AG04449 (cell line): Measurements from ENCODE around the gene HNRNPLL.

Experiments
- CTCF ChIA-PET: fragments of 350-600 bp; formaldehyde crosslinking; extraction: SDS; loops from one replicate; lab custom pipeline; 2021; ENCODE audit warnings: antibody characterized with exemption; lab: Yijun Ruan, JAX
- POLR2A ChIA-PET: fragments of 400-600, 350-600 bp; formaldehyde crosslinking; extraction: SDS; loops from one replicate; lab custom pipeline; 2020; ENCODE audit warnings: antibody characterized with exemption, inconsistent platforms; lab: Yijun Ruan, JAX
- DNase-seq: peaks from one replicate; pipeline ENCODE4 v3.0.0-alpha.2; 2010; ENCODE audit warnings: low read depth, low spot score
- H3K4me3 ChIP-seq: 2 replicates; pipeline ENCODE4 v1.5.1; 2011; ENCODE audit warnings: low read depth, mild to moderate bottlenecking, control low read depth, low read length
- TF ChIP-seq, protein P1 (sequence below): IDR thresholded peaks from one replicate; pipeline ENCODE4 v1.5.1; 2011; ENCODE audit warnings: mild to moderate bottlenecking, moderate library complexity, low read length, control low read depth, inconsistent platforms; ENCODE audit not compliant: insufficient read depth; ENCODE audit errors: missing control alignments

The HNRNPLL gene

DNA sequence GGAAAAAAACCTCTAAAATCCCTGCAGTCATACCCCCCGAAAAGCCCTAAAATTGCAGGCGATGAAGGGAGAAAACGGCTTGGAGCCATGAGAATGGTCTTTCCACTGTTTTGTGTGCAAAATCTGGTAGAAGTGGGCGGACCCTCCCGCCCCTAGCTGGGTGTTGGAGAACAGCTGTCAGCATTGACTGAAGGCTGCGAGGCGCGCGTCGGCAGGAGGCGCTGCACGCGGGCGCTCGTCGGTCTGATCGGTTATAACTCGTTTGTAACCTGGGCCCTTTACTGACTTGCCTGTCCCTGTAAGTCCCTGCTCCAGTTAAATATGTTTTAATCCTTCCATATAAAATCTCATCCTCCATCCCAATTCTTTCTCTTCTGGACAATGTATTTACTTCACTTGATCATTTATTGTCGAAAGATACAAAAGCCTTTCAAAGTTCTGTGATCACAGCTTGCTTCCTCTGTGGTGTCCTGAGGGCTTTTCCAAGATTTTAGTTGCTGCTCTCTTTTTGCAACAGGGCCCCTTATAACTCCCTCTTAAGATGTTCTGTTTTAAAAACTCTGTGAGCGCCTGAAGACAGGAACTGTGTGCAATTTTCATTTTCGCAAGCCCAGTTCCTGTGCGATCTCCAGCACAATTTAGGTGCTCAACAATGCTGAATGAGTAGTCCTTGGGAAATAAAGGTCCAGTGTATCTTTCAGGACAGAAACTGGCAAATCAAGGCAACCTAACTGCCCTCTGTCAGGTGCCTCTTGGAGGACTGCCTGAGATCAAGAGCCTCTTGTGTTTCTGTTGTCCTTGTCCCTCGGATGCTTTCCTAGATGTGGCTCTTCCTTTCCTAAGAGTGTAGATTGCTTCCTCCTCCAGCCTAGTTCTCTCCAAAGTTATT, 918 bp upstream of the HNRNPLL start:
- ChIA-PET CTCF (interaction anchor here (0.7 to 12.3 kb wide), 32 partner anchors 8 to 259 kb away, joined by 3 to 147 read pairs (median 4); partner anchors contain the start of gene GALM), POLR2A (interaction anchor here (4.5 kb wide), 1 partner anchor 147 kb away, joined by 46 read pairs; the partner anchor contains the start of gene SRSF7)
- TF ChIP-seq, protein P1, sequence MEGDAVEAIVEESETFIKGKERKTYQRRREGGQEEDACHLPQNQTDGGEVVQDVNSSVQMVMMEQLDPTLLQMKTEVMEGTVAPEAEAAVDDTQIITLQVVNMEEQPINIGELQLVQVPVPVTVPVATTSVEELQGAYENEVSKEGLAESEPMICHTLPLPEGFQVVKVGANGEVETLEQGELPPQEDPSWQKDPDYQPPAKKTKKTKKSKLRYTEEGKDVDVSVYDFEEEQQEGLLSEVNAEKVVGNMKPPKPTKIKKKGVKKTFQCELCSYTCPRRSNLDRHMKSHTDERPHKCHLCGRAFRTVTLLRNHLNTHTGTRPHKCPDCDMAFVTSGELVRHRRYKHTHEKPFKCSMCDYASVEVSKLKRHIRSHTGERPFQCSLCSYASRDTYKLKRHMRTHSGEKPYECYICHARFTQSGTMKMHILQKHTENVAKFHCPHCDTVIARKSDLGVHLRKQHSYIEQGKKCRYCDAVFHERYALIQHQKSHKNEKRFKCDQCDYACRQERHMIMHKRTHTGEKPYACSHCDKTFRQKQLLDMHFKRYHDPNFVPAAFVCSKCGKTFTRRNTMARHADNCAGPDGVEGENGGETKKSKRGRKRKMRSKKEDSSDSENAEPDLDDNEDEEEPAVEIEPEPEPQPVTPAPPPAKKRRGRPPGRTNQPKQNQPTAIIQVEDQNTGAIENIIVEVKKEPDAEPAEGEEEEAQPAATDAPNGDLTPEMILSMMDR = peak; percentile 92
- H3K4me3 ChIP-seq = peak overlapping the region; percentile 77
- no peak for DNase-seq

DNA sequence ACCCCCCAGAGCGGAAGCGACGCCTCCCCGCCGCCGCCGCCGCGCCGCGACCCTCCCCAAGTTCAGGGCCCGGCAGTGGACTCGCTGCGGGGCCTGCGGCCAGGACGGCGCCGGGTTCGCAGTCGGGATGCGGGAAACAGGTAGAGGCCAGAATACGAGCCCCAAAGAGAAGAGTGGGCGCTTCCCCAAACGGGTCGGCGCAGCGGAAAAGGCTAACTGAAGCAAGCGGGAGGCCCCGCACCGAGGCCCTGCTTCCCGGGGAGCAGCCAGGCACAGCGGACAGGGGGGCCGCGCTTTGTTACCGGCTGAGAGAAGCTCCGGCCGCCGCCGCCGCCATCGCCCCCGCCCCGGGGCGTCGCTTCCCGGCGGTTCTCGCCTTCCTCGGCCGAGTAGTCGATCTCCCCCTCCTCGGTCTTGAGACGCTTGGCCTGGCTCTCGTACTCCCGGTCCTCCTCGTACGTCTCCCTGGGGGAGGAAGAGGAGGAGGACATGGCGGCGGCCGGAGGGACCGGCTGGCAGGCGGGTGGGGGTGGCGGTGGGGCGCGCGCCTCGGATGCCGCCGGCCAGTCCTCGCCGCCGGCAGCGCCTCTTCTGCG, 494 bp downstream of the HNRNPLL start:
- TF ChIP-seq, protein P1 = no peak
- ChIA-PET POLR2A (interaction anchor here (0.6 to 4.5 kb wide), 5 partner anchors 13 to 149 kb away, joined by 3 to 46 read pairs (median 3); partner anchors contain the start of gene SRSF7), CTCF (interaction anchor here (1.1 to 12.3 kb wide), 12 partner anchors 11 to 287 kb away, joined by 3 to 147 read pairs (median 4); no protein-coding TSS in a partner anchor)
- H3K4me3 ChIP-seq = peak overlapping the region; percentile 84
- no peak for DNase-seq

DNA sequence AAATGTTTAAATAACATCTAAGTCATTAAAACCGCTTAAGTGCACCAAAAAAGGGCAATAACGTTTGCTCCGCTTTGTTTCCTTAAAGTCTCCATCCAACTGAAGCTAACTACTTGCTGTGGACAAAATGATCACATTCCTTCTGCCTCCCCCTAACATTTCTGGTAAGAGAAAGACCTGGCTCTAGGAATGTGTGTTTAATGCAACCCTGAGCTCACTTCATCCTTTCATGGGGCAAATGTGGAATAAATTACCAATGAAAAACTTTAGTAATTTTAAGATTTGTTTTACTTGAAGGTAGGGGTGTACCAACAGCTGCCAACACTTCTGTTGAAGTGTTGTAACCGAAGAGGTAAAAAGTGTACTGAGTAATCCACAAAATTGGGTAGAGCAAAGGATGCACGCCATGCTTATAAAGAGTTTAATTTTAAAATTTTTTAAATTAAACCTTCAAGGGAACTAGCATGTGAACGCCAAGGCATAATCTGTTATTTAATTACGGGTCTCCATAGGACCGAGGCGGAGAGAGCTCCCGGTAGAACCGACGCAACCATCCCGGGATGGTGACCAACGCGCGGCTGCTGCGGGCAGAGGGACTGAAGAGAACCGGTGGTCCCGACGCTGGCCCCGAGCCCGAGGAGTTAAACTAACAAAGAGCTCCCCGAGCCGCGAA, 1.1 kb downstream of the HNRNPLL start:
- no peak for DNase-seq
- POLR2A ChIA-PET = interaction anchor here (1.0 to 4.5 kb wide), 4 partner anchors 13 to 149 kb away, joined by 3 to 46 read pairs (median 6); partner anchors contain the start of gene SRSF7
- TF ChIP-seq, protein P1 = no peak
- CTCF ChIA-PET = interaction anchor here (1.1 to 12.3 kb wide), 11 partner anchors 9 to 286 kb away, joined by 3 to 147 read pairs (median 5); no protein-coding TSS in a partner anchor
- H3K4me3 ChIP-seq = peak overlapping the region; percentile 84

DNA sequence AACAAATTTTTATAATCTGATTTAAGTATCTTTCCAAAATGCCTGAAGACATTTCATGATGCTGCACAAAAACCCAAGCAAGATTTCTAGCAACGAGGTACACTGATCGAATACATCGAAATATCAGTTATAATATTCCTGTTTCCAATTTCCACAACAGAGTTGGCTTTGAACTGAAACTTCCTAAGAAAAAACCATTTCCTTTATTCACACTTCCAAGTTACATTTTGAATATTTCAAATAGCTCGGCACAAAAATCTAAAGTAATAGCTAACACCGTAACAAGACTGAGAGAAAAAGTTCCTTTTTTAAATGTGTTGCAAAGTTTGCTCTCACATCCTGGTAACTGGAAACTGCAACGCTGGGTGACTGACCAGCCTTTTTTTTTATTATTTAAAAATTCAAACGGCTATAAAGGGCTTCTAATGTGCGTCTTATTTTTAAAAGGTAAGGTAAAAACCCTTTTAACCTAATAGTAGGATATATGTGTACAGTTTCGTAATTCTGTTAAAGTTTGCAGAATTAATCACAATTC, 1.7 kb downstream of the HNRNPLL start:
- ChIA-PET CTCF (interaction anchor here (1.1 to 12.3 kb wide), 8 partner anchors 8 to 284 kb away, joined by 3 to 147 read pairs (median 8); no protein-coding TSS in a partner anchor), POLR2A (interaction anchor here (1.0 to 4.5 kb wide), 3 partner anchors 12 to 150 kb away, joined by 3 to 46 read pairs (median 3); partner anchors contain the start of gene SRSF7)
- peak overlapping the region; percentile 84 for H3K4me3 ChIP-seq
- TF ChIP-seq, protein P1 = no peak
- no peak for DNase-seq

DNA sequence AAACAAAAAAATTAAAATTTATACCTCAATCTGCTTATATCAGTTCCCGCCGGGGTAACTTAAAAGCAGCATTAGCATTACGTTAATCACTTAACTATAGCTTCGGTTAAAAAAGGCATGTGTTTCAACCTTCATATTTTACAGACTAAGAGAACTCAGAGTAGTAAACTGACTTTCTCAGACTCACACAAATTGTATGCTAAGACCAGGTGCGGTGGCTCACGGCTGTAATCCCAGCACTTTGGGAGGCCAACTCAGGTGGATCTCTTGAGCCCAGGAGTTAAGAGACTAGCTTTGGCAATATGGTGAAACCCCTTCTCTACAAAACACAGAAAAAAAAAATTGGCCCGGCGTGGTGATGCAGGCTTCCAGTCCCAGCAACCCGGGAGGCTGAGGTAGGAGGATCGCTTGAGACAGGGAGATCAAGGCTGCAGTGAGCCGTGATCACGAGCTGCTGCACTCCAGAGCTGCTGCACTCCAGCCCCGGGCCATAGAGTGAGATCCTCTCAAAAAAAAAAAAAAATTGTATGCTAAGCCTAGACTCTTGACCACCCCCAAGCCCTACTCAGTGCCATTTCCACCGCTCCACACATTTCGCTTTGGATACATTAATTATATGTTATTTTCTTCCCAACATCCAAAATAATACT, 2.4 kb downstream of the HNRNPLL start:
- H3K4me3 ChIP-seq = peak overlapping the region; percentile 84
- TF ChIP-seq, protein P1 = no peak
- ChIA-PET CTCF (interaction anchor here (1.2 to 12.3 kb wide), 5 partner anchors 8 to 284 kb away, joined by 3 to 147 read pairs (median 11); no protein-coding TSS in a partner anchor), POLR2A (interaction anchor here (1.0 to 4.5 kb wide), 3 partner anchors 11 to 150 kb away, joined by 3 to 46 read pairs (median 3); partner anchors contain the start of gene SRSF7)
- no peak for DNase-seq
